HPDE6-E6E7 (cell line): ENCODE data around the gene MTMR1.

ENCODE experiments used
- DNase-seq: peaks from one replicate; pipeline ENCODE4 v3.0.0; 2011; ENCODE audit warnings: missing footprints; ENCODE audit errors: extremely low spot score

The MTMR1 gene

GRCh38 chrX:150779385-150779784, 86.2 kb downstream of the MTMR1 start:
- DNase-seq: no peak

GRCh38 chrX:150781677-150782076, 88.5 kb downstream of the MTMR1 start:
- DNase-seq: no peak

DNA sequence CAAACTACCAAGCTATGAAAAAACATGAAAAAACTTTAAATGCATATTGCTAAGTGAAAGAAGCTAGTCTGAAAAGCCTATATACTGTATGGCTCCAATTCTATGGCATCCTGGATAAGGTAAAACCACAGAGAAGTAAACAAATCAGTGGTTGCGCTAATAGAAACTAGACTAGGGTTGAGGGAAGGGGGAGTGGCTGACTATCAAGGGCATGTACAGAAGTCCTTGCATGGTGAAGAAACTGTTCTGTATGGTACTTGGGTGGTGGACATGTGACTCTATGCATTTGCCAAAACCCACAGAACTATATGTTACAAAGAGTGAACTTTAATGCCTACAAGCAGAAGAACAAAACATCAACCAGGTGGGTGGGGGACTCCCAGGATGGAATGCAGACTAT, 96.8 kb downstream of the MTMR1 start:
- DNase-seq: no peak

DNA sequence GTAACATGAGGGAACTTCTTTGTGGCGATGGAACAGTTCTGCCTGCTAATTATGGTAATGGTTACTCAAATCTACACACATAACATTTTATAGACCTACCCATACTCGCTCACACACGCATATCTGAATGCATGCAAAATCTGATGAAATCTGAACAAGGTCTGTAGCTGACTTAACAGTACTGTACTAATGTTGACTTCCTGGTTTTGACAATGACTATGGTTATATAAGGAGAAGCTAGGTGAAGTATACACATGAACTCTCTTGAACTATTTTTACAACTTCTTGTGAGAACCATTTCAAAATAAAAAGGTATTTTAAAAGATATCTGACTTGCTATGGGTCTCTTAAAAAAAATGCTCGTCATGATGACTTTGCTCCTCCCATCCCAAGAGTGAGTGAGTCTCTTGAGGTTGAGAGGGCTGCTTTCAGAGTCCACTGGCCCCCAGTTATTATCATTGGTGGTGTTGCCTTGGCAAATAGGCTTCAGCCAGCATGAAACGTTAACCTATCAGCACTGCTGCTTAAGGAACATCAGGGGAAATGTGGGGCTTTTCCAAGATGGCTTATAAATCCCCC, 99.8 kb downstream of the MTMR1 start:
- DNase-seq: no peak

DNA sequence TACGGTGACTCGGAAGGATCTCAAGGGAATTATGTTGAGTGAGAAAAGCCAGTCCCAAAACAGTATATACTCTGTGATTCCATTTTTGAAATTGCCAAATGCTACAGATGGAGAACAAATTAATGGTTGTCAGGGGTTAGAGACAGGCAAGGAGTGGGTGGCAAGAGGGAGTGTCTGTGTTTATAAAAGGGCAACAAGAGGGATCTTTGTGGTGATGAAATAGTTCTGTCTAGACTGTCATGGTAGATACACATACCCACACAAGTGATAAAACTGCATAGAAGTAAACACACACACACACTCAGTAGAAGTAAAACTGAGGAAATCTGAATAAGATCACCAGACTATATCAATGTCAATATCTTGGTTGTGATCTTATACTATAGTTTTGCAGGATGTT, 112.5 kb downstream of the MTMR1 start:
- no peak for DNase-seq

DNA sequence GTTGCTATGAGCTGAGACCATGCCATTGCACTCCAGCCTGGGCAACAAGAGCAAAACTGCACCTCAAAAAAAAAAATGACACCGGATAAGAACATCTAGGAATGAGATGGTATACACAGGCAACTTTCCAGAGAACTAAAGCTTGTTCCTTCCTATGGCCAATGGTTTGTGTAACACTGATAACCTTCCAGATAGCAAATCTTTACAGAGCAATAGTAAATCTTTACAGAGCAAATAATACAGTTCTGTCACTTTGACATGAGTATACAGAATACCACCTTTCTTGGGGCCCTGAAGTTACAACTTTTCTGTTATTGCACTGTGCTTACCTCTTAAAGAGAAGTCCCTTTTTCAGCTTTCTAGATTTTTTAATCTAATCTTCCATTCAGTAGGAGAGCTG, 113.6 kb downstream of the MTMR1 start:
- no peak for DNase-seq

GRCh38 chrX:150813922-150814321, 120.7 kb downstream of the MTMR1 start:
- DNase-seq: no peak
